Neural progenitor cell (in vitro differentiated cells): ENCODE measurements around the gene SSTR3. TPM values are rescaled to one million over a fixed set of nuclear protein-coding genes. Genes with fewer than 3 reads are reported as not detected.
"Not testable (repeated sequence)": the region's sequence is repeated elsewhere in the genome, so short reads cannot be mapped to it uniquely, and the experiment has no call there.

Source experiments
- DNase-seq: peaks from one replicate; pipeline ENCODE4 v3.0.0-alpha.2; 2016; ENCODE audit warnings: low spot score
- H2AFZ ChIP-seq: fragments of 200-600 bp; sonication (generic); replicated peaks from 2 replicates; pipeline ENCODE4 v1.6.1; 2016; ENCODE audit warnings: antibody characterized with exemption
- H3F3A ChIP-seq: fragments of 200-600 bp; sonication (generic); 2 replicates; pipeline ENCODE4 v1.6.1; 2016; ENCODE audit warnings: antibody characterized with exemption, low read depth
- H3K27ac ChIP-seq: fragments of 200-600 bp; sonication (generic); 2 replicates; pipeline ENCODE4 v1.5.1; 2016; ENCODE audit warnings: mild to moderate bottlenecking
- H3K27me3 ChIP-seq: fragments of 200-600 bp; sonication (generic); 2 replicates; pipeline ENCODE4 v1.6.1; 2016; ENCODE audit warnings: mild to moderate bottlenecking, moderate library complexity
- H3K36me3 ChIP-seq: fragments of 200-600 bp; sonication (generic); 2 replicates; pipeline ENCODE4 v1.5.1; 2016
- H3K4me1 ChIP-seq: fragments of 200-600 bp; sonication (generic); 2 replicates; pipeline ENCODE4 v1.6.1; 2016; ENCODE audit warnings: mixed run types
- H3K4me2 ChIP-seq: fragments of 200-600 bp; sonication (generic); 2 replicates; pipeline ENCODE4 v1.6.1; 2016
- H3K4me3 ChIP-seq: fragments of 200-600 bp; sonication (generic); 2 replicates; pipeline ENCODE4 v1.5.1; 2016
- H3K79me2 ChIP-seq: fragments of 200-600 bp; sonication (generic); 2 replicates; pipeline ENCODE4 v1.6.1; 2016; ENCODE audit warnings: low read depth
- H3K9ac ChIP-seq: fragments of 200-600 bp; sonication (generic); 2 replicates; pipeline ENCODE4 v1.6.1; 2016
- H3K9me3 ChIP-seq: fragments of 200-600 bp; sonication (generic); 2 replicates; pipeline ENCODE4 v1.5.1; 2016; ENCODE audit warnings: low read depth
- H4K20me1 ChIP-seq: fragments of 200-600 bp; sonication (generic); 2 replicates; pipeline ENCODE4 v1.6.1; 2016; ENCODE audit warnings: low read depth
- H3K27ac Mint-ChIP-seq: 3 replicates; pipeline ENCODE4 v1.8.0; 2021; ENCODE audit warnings: mixed read lengths
- H3K27me3 Mint-ChIP-seq: 2 replicates; pipeline ENCODE4 v1.8.0; 2022; ENCODE audit warnings: low read depth, mild to moderate bottlenecking, inconsistent platforms, moderate library complexity, mixed read lengths; ENCODE audit not compliant: insufficient read depth
- H3K36me3 Mint-ChIP-seq: 3 replicates; pipeline ENCODE4 v1.8.0; 2021; ENCODE audit warnings: mixed read lengths
- H3K4me1 Mint-ChIP-seq: 3 replicates; pipeline ENCODE4 v1.8.0; 2021; ENCODE audit warnings: mixed read lengths
- H3K4me3 Mint-ChIP-seq: 3 replicates; pipeline ENCODE4 v1.8.0; 2021; ENCODE audit warnings: mild to moderate bottlenecking, moderate library complexity, mixed read lengths
- H3K9me3 Mint-ChIP-seq: 3 replicates; pipeline ENCODE4 v1.8.0; 2020; ENCODE audit warnings: mixed read lengths
- CTCF ChIP-seq: fragments of 200-600 bp; sonication (generic); IDR thresholded peaks from 2 replicates; pipeline ENCODE4 v1.5.1; 2017; ENCODE audit warnings: antibody characterized with exemption, mild to moderate bottlenecking
- EZH2 ChIP-seq: fragments of 200-600 bp; sonication (generic); IDR thresholded peaks from 2 replicates; pipeline ENCODE4 v1.6.1; 2017; ENCODE audit warnings: antibody characterized with exemption, mild to moderate bottlenecking, moderate library complexity
- EZH2phosphoT487 ChIP-seq: fragments of 200-600 bp; sonication (generic); IDR thresholded peaks from 2 replicates; pipeline ENCODE4 v1.6.1; 2017; ENCODE audit warnings: antibody characterized with exemption
- total RNA-seq: library from RNA; depleted of rRNA; stranded (reverse); fragments of >200 nt; gene quantifications from 2 replicates; pipeline ENCODE4 v1.2.3, GENCODE V29; 2015; ENCODE audit warnings: low replicate concordance

The SSTR3 gene
- total RNA-seq, 1 donor from 2014 or later = 0.19 TPM

- no peak for DNase-seq
- Histone ChIP-seq H4K20me1 (no peaks in the 10 kb centered on the region), H3K27ac (no peak overlapping the region), H3K9me3 (no peaks in the 10 kb centered on the region), H3K79me2 (no peaks in the 10 kb centered on the region), H3F3A (no peaks in the 10 kb centered on the region), H3K9ac (no peak overlapping the region), H3K36me3 (no peaks in the 10 kb centered on the region), H3K27me3 (no peaks in the 10 kb centered on the region), H2AFZ (no peak overlapping the region), H3K4me2 (no peak overlapping the region), H3K4me1 (no peaks in the 10 kb centered on the region), H3K4me3 (no peak overlapping the region)
- H3K4me1 Mint-ChIP-seq = peaks cover 12% of the 10 kb centered on the region
- TF ChIP-seq EZH2phosphoT487 (no peak), CTCF (no peak), EZH2 (no peak)
- H3K9me3 Mint-ChIP-seq = no peaks in the 10 kb centered on the region
- H3K36me3 Mint-ChIP-seq = no peaks in the 10 kb centered on the region
- H3K4me3 Mint-ChIP-seq = peak overlapping the region; percentile 43
- H3K27ac Mint-ChIP-seq = peak overlapping the region; percentile 72
- peaks cover 11% of the 10 kb centered on the region for H3K27me3 Mint-ChIP-seq
Observed at GRCh38 chr22:37234736-37235711, 22.7 kb upstream of the SSTR3 start.

GRCh38 chr22:37233751-37234631, 21.7 kb upstream of the SSTR3 start:
- Histone ChIP-seq H3K9ac (no peak overlapping the region), H3K36me3 (no peaks in the 10 kb centered on the region), H3K27me3 (no peaks in the 10 kb centered on the region), H3K4me3 (no peak overlapping the region), H3K4me1 (no peaks in the 10 kb centered on the region), H3K27ac (no peak overlapping the region), H3F3A (no peaks in the 10 kb centered on the region), H2AFZ (no peak overlapping the region), H3K79me2 (no peaks in the 10 kb centered on the region), H3K9me3 (no peaks in the 10 kb centered on the region), H3K4me2 (no peak overlapping the region), H4K20me1 (no peaks in the 10 kb centered on the region)
- Mint-ChIP-seq H3K4me1 (peaks cover 12% of the 10 kb centered on the region), H3K36me3 (no peaks in the 10 kb centered on the region), H3K4me3 (peak overlapping the region; percentile 43), H3K27ac (peak overlapping the region; percentile 72), H3K9me3 (no peaks in the 10 kb centered on the region), H3K27me3 (peaks cover 13% of the 10 kb centered on the region)
- TF ChIP-seq EZH2phosphoT487 (no peak), CTCF (no peak), EZH2 (no peak)
- no peak for DNase-seq

- not testable (repeated sequence) for H3K4me3 ChIP-seq, H3K36me3 Mint-ChIP-seq
- H3K27me3 Mint-ChIP-seq = peaks cover 13% of the 10 kb centered on the region
Observed at GRCh38 chr22:37233371-37233750, 21.1 kb upstream of the SSTR3 start.

More at GRCh38 chr22:37233371-37233750, 21.1 kb upstream of the SSTR3 start:
- not testable (repeated sequence) for H3K4me1 ChIP-seq, H3K4me3 Mint-ChIP-seq, DNase-seq, H2AFZ ChIP-seq, H3K79me2 ChIP-seq, H3K27me3 ChIP-seq, H3K4me2 ChIP-seq, H3K9me3 Mint-ChIP-seq, H3K9me3 ChIP-seq, H3K27ac ChIP-seq, H3F3A ChIP-seq, H4K20me1 ChIP-seq, H3K9ac ChIP-seq, H3K36me3 ChIP-seq
- H3K27ac Mint-ChIP-seq = peak overlapping the region; percentile 14
- H3K4me1 Mint-ChIP-seq = peaks cover 12% of the 10 kb centered on the region
